ENCODE data around the gene MBP.

- no peak for TF ChIP-seq POLR2A (IDR thresholded peaks at IDR 0.05; ENCODE audit: low read depth, low read length)
- no peak for TF ChIP-seq POLR2AphosphoS5 (IDR thresholded peaks at IDR 0.05; ENCODE audit: low read depth, low read length)
These were observed 10.6 kb upstream of the MBP start for GRCh38 chr18:77143196-77143595.

Data from GM12892 (cell line).